VCaP (cell line): Measurements from ENCODE around the gene CCL1.
A peak's percentile ranks its signal among the peaks of the same experiment; 100 is the strongest.

ENCODE experiments used
- H3K27ac ChIP-seq: fragments of 450-650 bp; 2 replicates; pipeline ENCODE4 v1.5.1; 2017
- CTCF ChIP-seq: fragments of 450-650 bp; conservative IDR thresholded peaks from 2 replicates; pipeline ENCODE4 v1.5.1; 2017; ENCODE audit warnings: mild to moderate bottlenecking, moderate library complexity

The CCL1 gene

GRCh38 chr17:34363183-34363661 is at the start of gene CCL1:
CCL1 (minus strand) TSS chr17:34363233; CDS start chr17:34363161, 72 bp downstream.
- no peak within 1 kb of the TSS for H3K27ac ChIP-seq
- no peak for TF ChIP-seq CTCF

- peak overlapping the region; percentile 35 for H3K27ac ChIP-seq
- TF ChIP-seq CTCF = no peak
These were observed 49.5 kb upstream of the CCL1 start for GRCh38 chr17:34412534-34412933.

- TF ChIP-seq CTCF = no peak
- H3K27ac ChIP-seq = peak overlapping the region; percentile 35
These were observed 48.8 kb upstream of the CCL1 start for GRCh38 chr17:34411646-34412421.

- TF ChIP-seq CTCF = no peak
- no peak overlapping the region for H3K27ac ChIP-seq
These were observed 46.3 kb upstream of the CCL1 start for GRCh38 chr17:34409352-34409751.

GRCh38 chr17:34408439-34408838 is 45.4 kb upstream of the CCL1 start:
- no peak for TF ChIP-seq CTCF
- no peak overlapping the region for H3K27ac ChIP-seq

- H3K27ac ChIP-seq = no peak overlapping the region
- TF ChIP-seq CTCF = no peak
These were observed 43.2 kb upstream of the CCL1 start for GRCh38 chr17:34406226-34406625.

- no peak overlapping the region for H3K27ac ChIP-seq
- TF ChIP-seq CTCF = no peak
These were observed 40.0 kb upstream of the CCL1 start for GRCh38 chr17:34403006-34403405.
